ENCODE results near the gene WDR33.

WDR33 gene

DNA sequence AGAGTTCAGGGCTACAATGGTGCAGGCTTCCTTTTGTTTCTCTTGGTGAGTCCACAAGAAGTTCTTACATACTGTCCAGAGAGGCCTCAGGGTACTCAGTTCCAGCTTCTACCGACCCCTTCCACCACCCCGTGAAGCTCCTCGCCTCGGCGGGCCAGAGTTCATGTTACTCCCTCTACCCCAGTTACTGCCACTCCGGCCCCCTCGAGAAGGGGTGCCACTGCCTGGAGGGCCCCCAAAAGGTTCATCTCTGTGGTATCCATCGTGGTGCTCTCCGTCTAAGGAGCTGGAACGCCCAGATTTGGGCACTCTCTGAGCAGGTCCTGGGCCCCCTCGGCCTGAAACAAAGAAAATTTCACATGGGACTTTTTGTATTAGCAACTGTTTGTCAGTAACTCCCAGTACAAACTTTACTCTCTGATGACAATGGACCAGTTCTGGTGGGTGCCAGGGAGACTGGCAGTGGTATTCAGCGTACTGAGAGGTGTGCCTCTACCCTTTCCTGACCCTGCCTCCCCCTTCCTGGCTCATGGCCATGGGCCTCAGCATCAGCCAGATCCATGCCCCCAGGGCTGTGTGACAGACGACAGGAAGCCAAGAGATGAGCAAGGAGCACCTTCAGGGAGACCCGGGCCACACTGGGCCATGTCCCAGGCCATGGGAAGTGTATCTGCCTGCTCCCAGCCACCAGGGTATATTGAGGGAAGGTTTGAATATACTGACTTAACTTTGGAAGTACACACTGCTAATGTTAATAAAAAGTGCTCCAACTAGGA lies 104.6 kb downstream of the WDR33 start:
- TF ChIP-seq, protein P1, sequence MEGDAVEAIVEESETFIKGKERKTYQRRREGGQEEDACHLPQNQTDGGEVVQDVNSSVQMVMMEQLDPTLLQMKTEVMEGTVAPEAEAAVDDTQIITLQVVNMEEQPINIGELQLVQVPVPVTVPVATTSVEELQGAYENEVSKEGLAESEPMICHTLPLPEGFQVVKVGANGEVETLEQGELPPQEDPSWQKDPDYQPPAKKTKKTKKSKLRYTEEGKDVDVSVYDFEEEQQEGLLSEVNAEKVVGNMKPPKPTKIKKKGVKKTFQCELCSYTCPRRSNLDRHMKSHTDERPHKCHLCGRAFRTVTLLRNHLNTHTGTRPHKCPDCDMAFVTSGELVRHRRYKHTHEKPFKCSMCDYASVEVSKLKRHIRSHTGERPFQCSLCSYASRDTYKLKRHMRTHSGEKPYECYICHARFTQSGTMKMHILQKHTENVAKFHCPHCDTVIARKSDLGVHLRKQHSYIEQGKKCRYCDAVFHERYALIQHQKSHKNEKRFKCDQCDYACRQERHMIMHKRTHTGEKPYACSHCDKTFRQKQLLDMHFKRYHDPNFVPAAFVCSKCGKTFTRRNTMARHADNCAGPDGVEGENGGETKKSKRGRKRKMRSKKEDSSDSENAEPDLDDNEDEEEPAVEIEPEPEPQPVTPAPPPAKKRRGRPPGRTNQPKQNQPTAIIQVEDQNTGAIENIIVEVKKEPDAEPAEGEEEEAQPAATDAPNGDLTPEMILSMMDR (IDR thresholded peaks at IDR 0.05) = no peak

DNA sequence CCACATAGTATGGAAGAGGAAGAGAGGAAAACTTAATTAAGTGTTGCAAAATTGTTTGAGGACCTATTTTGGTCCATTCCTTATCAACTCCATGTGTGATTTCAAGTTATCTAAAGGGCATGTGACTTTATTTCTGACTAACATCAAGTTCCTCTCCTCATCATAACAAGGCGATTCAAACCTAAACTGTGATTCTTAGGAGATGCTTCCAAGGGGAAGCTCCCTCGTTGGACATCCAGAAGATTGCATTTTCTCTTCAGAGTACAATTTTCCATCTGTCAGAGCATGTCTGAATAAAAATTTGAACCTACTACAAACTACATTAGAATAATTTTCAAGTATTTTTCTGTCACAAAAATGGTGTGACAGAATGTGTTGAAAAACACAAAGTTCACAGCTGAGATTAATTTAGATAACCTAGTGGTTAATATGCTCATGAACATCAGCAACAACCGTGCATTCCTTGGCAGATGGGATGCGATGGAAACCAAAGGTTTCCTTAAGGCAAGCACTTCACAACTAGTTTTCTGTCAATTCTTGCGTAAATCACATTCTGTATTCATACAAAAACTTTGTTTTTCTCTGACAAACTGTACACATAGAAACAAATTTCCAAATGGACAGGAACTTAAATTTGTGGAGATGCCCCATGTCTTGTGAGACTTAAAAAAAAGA lies 105.4 kb downstream of the WDR33 start:
- DNase-seq (ENCODE audit: low spot score) = no peak
- H3K27ac ChIP-seq = peak overlapping the region; percentile 25 to 55
- TF ChIP-seq, protein P1 (IDR thresholded peaks at IDR 0.05) = no peak
- no peak overlapping the region for H3K4me3 ChIP-seq

More for the DNA sequence above, 104.6 kb downstream of the WDR33 start:
- no peak for DNase-seq (ENCODE audit: low spot score)
- Histone ChIP-seq H3K4me3 (no peak overlapping the region), H3K27ac (peak overlapping the region in 1 of 2 donors; percentile 25)

DNA sequence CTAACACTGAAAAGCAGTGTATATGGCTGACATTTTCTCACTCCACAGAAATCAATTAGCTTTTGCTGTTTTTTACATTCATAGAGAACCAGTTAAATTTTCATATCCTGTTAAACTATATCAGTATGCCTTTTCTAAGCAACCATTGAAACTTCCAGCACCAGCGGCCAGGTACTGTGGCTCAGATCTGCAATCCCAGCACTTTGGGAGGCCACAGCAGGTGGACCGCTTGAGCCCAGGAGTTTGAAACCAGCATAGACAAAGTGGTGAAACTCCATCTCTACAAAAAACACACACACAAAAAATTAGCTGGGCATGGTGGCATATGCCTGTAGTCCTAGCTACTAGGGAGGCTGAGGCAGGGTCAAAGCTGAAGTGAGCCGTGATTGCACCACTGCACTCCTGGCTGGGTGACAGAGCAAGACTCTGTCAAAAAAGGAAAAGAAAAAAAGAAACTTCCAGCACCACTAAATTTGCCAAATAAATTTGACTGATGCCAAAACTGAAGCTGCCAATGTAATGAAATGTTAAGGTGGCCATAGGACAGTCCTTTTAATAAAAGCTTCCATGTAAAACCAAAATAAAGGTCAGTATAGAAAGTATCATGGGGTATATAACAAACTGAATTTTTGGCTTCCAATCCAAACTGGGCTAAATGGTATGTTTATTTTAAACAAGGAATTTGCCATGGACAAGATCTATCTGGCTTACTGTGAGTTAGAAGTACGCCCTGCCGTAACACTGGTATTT lies 106.2 kb downstream of the WDR33 start:
- Histone ChIP-seq H3K27ac (peak overlapping the region in 1 of 2 donors; percentile 55), H3K4me3 (no peak overlapping the region)
- no peak for DNase-seq (ENCODE audit: low spot score)

DNA sequence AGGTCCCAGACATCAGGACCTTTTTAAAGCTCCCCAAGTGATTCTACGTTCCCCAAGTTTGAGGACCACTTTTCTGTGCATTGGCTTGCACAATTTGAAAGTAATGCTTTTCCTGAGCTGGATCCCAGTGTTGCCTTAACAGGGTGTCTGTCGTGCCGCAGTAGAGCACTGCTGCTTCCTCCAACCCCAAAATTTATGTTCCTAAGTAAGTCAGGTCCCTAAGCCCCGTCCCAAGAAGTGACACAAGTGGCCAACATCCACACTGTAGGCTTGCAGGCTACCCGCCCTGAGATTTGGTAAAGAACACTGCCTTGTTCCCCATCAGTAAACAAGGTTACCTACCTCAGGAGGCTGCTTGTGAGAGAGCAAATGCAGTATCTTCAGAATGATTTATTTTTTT lies 107.7 kb downstream of the WDR33 start:
- H3K4me3 ChIP-seq = peak overlapping the region; percentile 8
- DNase-seq (ENCODE audit: low spot score) = no peak
- no peak overlapping the region for H3K27ac ChIP-seq
- TF ChIP-seq, protein P1 (IDR thresholded peaks at IDR 0.05) = no peak

More for the DNA sequence above, 106.2 kb downstream of the WDR33 start:
- TF ChIP-seq, protein P1 (IDR thresholded peaks at IDR 0.05) = no peak

DNA sequence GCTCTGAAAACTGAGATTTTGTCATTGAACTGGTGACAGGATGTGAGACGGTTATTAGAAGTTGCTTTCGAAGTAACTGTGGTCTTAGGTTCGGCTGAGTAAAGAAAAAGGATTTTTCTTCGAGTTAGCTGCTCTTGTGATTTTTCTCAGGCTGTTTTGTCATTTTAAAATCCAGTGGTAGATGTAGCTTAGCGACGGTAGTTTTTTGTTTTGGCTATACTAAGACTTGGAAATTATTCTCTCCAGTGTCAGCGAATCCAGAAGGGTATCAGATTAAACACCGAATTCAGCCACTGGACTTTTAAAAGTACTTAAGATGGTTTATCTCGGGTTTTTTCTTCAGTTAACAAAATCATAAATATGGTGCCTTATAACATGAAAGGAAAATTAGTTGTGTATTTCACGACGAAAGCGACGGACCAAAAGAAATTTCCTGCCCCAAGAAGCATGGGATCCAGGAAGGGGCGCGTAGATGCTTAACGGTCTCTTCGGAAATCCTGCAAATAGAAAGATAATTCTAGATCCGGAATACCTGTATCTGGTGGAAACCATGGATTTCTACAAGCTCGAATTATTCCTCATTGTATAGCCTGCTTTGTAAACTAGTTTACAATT lies 108.5 kb downstream of the WDR33 start:
- Histone ChIP-seq H3K27ac (peak overlapping the region; percentile 89 to 97), H3K4me3 (peak overlapping the region; percentile 89)
- TF ChIP-seq, protein P1 (IDR thresholded peaks at IDR 0.05) = no peak
- no peak for DNase-seq (ENCODE audit: low spot score)

DNA sequence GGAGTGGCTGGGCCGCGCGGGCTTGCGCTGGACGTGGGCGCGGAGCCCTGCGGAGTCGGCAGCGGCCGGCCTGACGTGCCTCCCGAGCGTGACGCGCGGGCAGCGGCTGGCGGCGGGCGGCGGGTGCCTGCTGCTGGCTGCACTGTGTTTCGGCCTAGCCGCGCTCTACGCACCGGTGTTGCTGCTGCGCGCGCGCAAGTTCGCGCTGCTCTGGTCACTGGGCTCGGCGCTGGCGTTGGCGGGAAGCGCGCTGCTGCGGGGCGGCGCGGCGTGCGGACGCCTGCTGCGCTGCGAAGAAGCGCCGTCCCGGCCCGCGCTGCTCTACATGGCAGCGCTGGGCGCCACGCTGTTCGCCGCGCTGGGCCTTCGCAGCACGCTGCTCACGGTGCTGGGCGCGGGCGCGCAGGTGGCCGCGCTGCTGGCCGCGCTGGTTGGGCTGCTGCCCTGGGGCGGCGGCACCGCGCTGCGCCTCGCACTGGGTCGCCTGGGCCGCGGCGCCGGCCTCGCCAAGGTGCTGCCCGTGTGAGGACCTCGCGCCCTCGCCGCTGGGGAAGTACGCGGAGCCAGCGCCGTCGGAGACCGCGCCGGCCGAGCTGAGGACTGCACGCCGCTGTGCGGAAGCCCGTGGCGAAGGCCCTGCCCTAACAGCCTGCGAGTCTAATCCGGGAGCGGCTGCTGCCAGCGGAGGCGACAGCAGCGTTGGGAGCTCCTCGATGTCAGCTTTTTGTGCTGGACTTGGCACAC lies 109.1 kb downstream of the WDR33 start:
- peak overlapping the region; percentile 89 for H3K4me3 ChIP-seq
- peak overlapping the region; percentile 89 to 97 for H3K27ac ChIP-seq
- DNase-seq (ENCODE audit: low spot score) = peak; percentile 87
- TF ChIP-seq, protein P1 (IDR thresholded peaks at IDR 0.05) = no peak

All from coronary artery (tissue), 2 donors.